A549 (cell line): Measurements from ENCODE around the gene SPECC1L. TPM values are rescaled to one million over a fixed set of nuclear protein-coding genes. Genes with fewer than 3 reads are reported as not detected.

Experiments used
- ATAC-seq, 2 experiments: fragments of 200-7000 bp in 1 of 2; fragments of >200 bp in 1 of 2; cut with Nextera tagmentation in 1 of 2; cut with Tn5 transposase in 1 of 2; 3 replicates each; pipeline versions ENCODE4 v1.8.0 to v1.9.1; 2018 to 2020; ENCODE audit warnings: mild to moderate bottlenecking in 1 of 2, moderate library complexity in 1 of 2
- CTCF ChIA-PET: fragments of 300-600 bp; sonication (Branson Sonifier 250); formaldehyde crosslinking; extraction: SDS; loops from one replicate; lab custom pipeline; 2021; ENCODE audit warnings: antibody characterized with exemption, inconsistent platforms; lab: Yijun Ruan, JAX
- POLR2A ChIA-PET: fragments of 350-600 bp; formaldehyde crosslinking; extraction: SDS; loops from one replicate; lab custom pipeline; 2021; ENCODE audit warnings: antibody characterized with exemption, inconsistent platforms; lab: Yijun Ruan, JAX
- DNase-seq, 2 experiments: peaks; one replicate each; pipeline versions ENCODE4 v3.0.0 to v3.0.0-alpha.2; 2011 to 2016; ENCODE audit warnings: low read depth in 1 of 2, low spot score in 1 of 2
- FAIRE-seq: peaks from 2 replicates; lab custom pipeline; 2011; peaks lifted over from hg19 to GRCh38; lab: Jason Lieb, UNC
- H3K27ac ChIP-seq, 2 experiments: fragments of >200 bp; sonication (Bioruptor Twin); formaldehyde crosslinking; 3 replicates each; pipeline ENCODE4 v1.5.1; 2016 to 2017
- H3K4me1 ChIP-seq: fragments of >200 bp; sonication (Bioruptor Twin); formaldehyde crosslinking; 3 replicates; pipeline ENCODE4 v1.6.1; 2016
- H3K4me2 ChIP-seq: fragments of >200 bp; sonication (Bioruptor Twin); formaldehyde crosslinking; 3 replicates; pipeline ENCODE4 v1.6.1; 2016
- H3K4me3 ChIP-seq: fragments of >200 bp; sonication (Bioruptor Twin); formaldehyde crosslinking; 3 replicates; pipeline ENCODE4 v1.5.1; 2016
- H3K9me3 ChIP-seq: fragments of >200 bp; sonication (Bioruptor Twin); formaldehyde crosslinking; 3 replicates; pipeline ENCODE4 v1.6.1; 2016
- CEBPB ChIP-seq, 2 experiments: fragments of >200 bp in 1 of 2; sonication (Bioruptor Twin) in 1 of 2; formaldehyde crosslinking in 1 of 2; IDR thresholded peaks; 2 replicates each; pipeline ENCODE4 v1.6.1; 2012 to 2016
- EHF ChIP-seq: fragments of 250-450 bp; sonication (Bioruptor Pico); IDR thresholded peaks from 2 replicates; pipeline ENCODE4 v1.5.0; 2020; ENCODE audit warnings: mild to moderate bottlenecking
- FOSB ChIP-seq: fragments of 250-450 bp; sonication (Bioruptor Pico); IDR thresholded peaks from 2 replicates; pipeline ENCODE4 v1.5.0; 2020; ENCODE audit warnings: mild to moderate bottlenecking, moderate library complexity
- HEYL ChIP-seq: fragments of 250-450 bp; sonication (Bioruptor Pico); IDR thresholded peaks from 2 replicates; pipeline ENCODE4 v1.8.0; 2021; ENCODE audit warnings: mild to moderate bottlenecking, moderate library complexity
- POLR2A ChIP-seq: IDR thresholded peaks from 2 replicates; pipeline ENCODE4 v1.6.1; 2012; ENCODE audit warnings: mild to moderate bottlenecking, low read length
- RARB ChIP-seq: fragments of 250-450 bp; sonication (Bioruptor Pico); IDR thresholded peaks from 2 replicates; pipeline ENCODE4 v1.8.0; 2021; ENCODE audit warnings: mild to moderate bottlenecking, moderate library complexity
- RFX5 ChIP-seq: fragments of 450-650 bp; IDR thresholded peaks from 2 replicates; pipeline ENCODE4 v1.7.1; 2014; ENCODE audit warnings: antibody characterized with exemption, mild to moderate bottlenecking, moderate library complexity
- RNF2 ChIP-seq: fragments of 200-600 bp; sonication (generic); IDR thresholded peaks from 2 replicates; pipeline ENCODE4 v1.6.1; 2016; ENCODE audit warnings: low read depth, mild to moderate bottlenecking, antibody characterized with exemption, moderate library complexity, borderline replicate concordance
- SREBF2 ChIP-seq: fragments of 450-650 bp; IDR thresholded peaks from 2 replicates; pipeline ENCODE4 v1.6.1; 2014; ENCODE audit warnings: mild to moderate bottlenecking, moderate library complexity
- TP53 ChIP-seq: fragments of 250-450 bp; sonication (Bioruptor Pico); IDR thresholded peaks from 2 replicates; pipeline ENCODE4 v1.5.0; 2021; ENCODE audit warnings: mild to moderate bottlenecking, moderate library complexity
- ZC3H11A ChIP-seq: fragments of 450-650 bp; IDR thresholded peaks from 2 replicates; pipeline ENCODE4 v1.6.1; 2014; ENCODE audit warnings: antibody characterized with exemption, mild to moderate bottlenecking
- ZNF302 ChIP-seq: fragments of 250-450 bp; sonication (Bioruptor Pico); IDR thresholded peaks from 2 replicates; pipeline ENCODE4 v1.9.0; 2021; ENCODE audit warnings: inconsistent platforms, mild to moderate bottlenecking, moderate library complexity
- ZSCAN20 ChIP-seq: fragments of 250-450 bp; sonication (Bioruptor Pico); IDR thresholded peaks from 2 replicates; pipeline ENCODE4 v1.8.0; 2022; ENCODE audit warnings: mild to moderate bottlenecking, moderate library complexity
- WGBS: methylation state at CpG from one replicate; pipeline ENCODE4 v1.1.6; 2017; ENCODE audit errors: missing lambda C conversion rate; 5-methylcytosine and 5-hydroxymethylcytosine counted together
- polyA plus RNA-seq, 4 experiments: library from polyadenylated mRNA; depleted of rRNA in 3 of 4; stranded (reverse); fragments of >200 nt; fragmentation: RNase III in 1 of 4; extraction: RNeasy Plus Mini Kit Qiagen cat#74134 plus additional on column Dnase treatment in 1 of 4; gene quantifications; 2 replicates in 3 of 4; 3 replicates in 1 of 4; pipeline ENCODE4 v1.2.3, GENCODE V29; 2011 to 2017
- TF ChIP-seq, protein P1 (sequence below): IDR thresholded peaks from 2 replicates; pipeline ENCODE4 v1.6.1; 2012
- TF ChIP-seq, protein P2 (sequence below): IDR thresholded peaks from 2 replicates; pipeline ENCODE4 v1.6.1; 2012; ENCODE audit warnings: low read depth, borderline replicate concordance
- TF ChIP-seq, protein P3 (sequence below): fragments of 250-450 bp; sonication (Bioruptor Pico); IDR thresholded peaks from 2 replicates; pipeline ENCODE4 v1.5.0; 2020; ENCODE audit warnings: low read depth, mild to moderate bottlenecking, moderate library complexity
- TF ChIP-seq, protein P4 (sequence below): IDR thresholded peaks from 2 replicates; pipeline ENCODE4 v1.6.1; 2012
- TF ChIP-seq, protein P5 (sequence below): fragments of 200-600 bp; sonication (generic); IDR thresholded peaks from 2 replicates; pipeline ENCODE4 v1.6.1; 2016; ENCODE audit warnings: antibody characterized with exemption, mild to moderate bottlenecking, moderate library complexity
- TF ChIP-seq, protein P6 (sequence below): fragments of >200 bp; sonication (Bioruptor Twin); formaldehyde crosslinking; IDR thresholded peaks from 3 replicates; pipeline ENCODE4 v1.6.1; 2016

Gene SPECC1L
- polyA plus RNA-seq, 2 of the 4 experiments (the other 2 are of a cell fraction), result 14.8 to 25.2 TPM

DNA sequence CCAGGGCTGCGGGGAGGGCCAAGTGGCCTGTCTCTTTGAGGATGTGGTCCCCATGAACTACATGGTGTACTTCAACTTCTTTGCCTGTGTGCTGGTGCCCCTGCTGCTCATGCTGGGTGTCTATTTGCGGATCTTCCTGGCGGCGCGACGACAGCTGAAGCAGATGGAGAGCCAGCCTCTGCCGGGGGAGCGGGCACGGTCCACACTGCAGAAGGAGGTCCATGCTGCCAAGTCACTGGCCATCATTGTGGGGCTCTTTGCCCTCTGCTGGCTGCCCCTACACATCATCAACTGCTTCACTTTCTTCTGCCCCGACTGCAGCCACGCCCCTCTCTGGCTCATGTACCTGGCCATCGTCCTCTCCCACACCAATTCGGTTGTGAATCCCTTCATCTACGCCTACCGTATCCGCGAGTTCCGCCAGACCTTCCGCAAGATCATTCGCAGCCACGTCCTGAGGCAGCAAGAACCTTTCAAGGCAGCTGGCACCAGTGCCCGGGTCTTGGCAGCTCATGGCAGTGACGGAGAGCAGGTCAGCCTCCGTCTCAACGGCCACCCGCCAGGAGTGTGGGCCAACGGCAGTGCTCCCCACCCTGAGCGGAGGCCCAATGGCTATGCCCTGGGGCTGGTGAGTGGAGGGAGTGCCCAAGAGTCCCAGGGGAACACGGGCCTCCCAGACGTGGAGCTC lies 170.2 kb downstream of the SPECC1L start:
- CTCF ChIA-PET, result no interaction called here
- Histone ChIP-seq H3K4me2 (no peak overlapping the region), H3K9me3 (no peaks in the 10 kb centered on the region), H3K4me1 (no peaks in the 10 kb centered on the region), H3K27ac (no peak overlapping the region), H3K4me3 (no peak overlapping the region)
- DNase-seq (no peak), FAIRE-seq (no peak), ATAC-seq (no peak)
- POLR2A ChIA-PET, result no interaction called here
- TF ChIP-seq, protein P1, sequence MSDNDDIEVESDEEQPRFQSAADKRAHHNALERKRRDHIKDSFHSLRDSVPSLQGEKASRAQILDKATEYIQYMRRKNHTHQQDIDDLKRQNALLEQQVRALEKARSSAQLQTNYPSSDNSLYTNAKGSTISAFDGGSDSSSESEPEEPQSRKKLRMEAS, result no peak
- TF ChIP-seq ZNF302 (CRISPR knock-in tag) (no peak), RARB (no peak), HEYL (CRISPR knock-in tag) (no peak), POLR2A (no peak), ZC3H11A (no peak), TP53 (CRISPR knock-in tag) (no peak), SREBF2 (no peak), CEBPB (IDR thresholded peaks at IDR 0.05) (no peak), RFX5 (no peak)
- TF ChIP-seq, protein P2, sequence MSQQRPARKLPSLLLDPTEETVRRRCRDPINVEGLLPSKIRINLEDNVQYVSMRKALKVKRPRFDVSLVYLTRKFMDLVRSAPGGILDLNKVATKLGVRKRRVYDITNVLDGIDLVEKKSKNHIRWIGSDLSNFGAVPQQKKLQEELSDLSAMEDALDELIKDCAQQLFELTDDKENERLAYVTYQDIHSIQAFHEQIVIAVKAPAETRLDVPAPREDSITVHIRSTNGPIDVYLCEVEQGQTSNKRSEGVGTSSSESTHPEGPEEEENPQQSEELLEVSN, result no peak
- TF ChIP-seq, protein P3, sequence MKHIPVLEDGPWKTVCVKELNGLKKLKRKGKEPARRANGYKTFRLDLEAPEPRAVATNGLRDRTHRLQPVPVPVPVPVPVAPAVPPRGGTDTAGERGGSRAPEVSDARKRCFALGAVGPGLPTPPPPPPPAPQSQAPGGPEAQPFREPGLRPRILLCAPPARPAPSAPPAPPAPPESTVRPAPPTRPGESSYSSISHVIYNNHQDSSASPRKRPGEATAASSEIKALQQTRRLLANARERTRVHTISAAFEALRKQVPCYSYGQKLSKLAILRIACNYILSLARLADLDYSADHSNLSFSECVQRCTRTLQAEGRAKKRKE (CRISPR knock-in tag), result no peak
- WGBS, result 93% methylated on average over 29 of the region's 30 CpGs

DNA sequence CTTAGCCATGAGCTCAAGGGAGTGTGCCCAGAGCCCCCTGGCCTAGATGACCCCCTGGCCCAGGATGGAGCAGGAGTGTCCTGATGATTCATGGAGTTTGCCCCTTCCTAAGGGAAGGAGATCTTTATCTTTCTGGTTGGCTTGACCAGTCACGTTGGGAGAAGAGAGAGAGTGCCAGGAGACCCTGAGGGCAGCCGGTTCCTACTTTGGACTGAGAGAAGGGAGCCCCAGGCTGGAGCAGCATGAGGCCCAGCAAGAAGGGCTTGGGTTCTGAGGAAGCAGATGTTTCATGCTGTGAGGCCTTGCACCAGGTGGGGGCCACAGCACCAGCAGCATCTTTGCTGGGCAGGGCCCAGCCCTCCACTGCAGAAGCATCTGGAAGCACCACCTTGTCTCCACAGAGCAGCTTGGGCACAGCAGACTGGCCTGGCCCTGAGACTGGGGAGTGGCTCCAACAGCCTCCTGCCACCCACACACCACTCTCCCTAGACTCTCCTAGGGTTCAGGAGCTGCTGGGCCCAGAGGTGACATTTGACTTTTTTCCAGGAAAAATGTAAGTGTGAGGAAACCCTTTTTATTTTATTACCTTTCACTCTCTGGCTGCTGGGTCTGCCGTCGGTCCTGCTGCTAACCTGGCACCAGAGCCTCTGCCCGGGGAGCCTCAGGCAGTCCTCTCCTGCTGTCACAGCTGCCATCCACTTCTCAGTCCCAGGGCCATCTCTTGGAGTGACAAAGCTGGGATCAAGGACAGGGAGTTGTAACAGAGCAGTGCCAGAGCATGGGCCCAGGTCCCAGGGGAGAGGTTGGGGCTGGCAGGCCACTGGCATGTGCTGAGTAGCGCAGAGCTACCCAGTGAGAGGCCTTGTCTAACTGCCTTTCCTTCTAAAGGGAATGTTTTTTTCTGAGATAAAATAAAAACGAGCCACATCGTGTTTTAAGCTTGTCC lies 171.0 kb downstream of the SPECC1L start:
- WGBS, result 85% methylated on average over 8 of the region's 8 CpGs
- ATAC-seq, result no peak
- no peak for FAIRE-seq
- POLR2A ChIA-PET, result no interaction called here
- Histone ChIP-seq H3K4me2 (no peak overlapping the region), H3K27ac (no peak overlapping the region), H3K4me1 (no peaks in the 10 kb centered on the region), H3K4me3 (no peak overlapping the region), H3K9me3 (no peaks in the 10 kb centered on the region)
- no peak for DNase-seq
- no peak for TF ChIP-seq RARB
- TF ChIP-seq RNF2, result no peak
- TF ChIP-seq FOSB (CRISPR knock-in tag), result no peak
- TF ChIP-seq CEBPB (IDR thresholded peaks at IDR 0.05), result no peak
- no peak for TF ChIP-seq RFX5
- TF ChIP-seq ZSCAN20 (CRISPR knock-in tag), result no peak
- TF ChIP-seq, protein P4, sequence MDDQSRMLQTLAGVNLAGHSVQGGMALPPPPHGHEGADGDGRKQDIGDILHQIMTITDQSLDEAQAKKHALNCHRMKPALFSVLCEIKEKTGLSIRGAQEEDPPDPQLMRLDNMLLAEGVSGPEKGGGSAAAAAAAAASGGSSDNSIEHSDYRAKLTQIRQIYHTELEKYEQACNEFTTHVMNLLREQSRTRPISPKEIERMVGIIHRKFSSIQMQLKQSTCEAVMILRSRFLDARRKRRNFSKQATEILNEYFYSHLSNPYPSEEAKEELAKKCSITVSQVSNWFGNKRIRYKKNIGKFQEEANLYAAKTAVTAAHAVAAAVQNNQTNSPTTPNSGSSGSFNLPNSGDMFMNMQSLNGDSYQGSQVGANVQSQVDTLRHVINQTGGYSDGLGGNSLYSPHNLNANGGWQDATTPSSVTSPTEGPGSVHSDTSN, result no peak
- CTCF ChIA-PET, result no interaction called here

DNA sequence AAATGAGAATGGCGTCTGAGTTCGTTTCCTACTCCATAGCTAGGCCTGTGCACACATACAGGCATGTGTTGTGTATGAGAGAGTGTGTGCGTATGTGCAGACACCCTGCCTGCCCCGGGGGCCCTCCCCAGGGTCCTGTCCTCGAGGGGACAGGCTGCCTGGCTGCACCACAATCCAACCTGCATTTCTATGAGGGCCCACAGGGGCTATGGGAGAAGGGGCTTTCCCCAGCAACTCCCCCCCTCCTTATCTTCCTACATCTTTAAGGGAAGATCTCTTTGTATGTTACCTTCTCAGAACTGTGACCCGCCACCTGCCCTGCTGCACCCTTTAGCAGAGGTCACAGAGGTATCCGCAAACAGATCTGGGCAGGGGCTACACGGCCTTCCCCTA lies 171.7 kb downstream of the SPECC1L start:
- H3K4me3 ChIP-seq, result no peak overlapping the region

More for the DNA sequence above, 171.7 kb downstream of the SPECC1L start:
- H3K27ac ChIP-seq, result no peak overlapping the region
- 71% methylated on average over 8 of the region's 8 CpGs for WGBS
- TF ChIP-seq TP53 (CRISPR knock-in tag) (no peak), SREBF2 (no peak), EHF (CRISPR knock-in tag) (no peak), RFX5 (no peak), ZSCAN20 (CRISPR knock-in tag) (no peak)
- TF ChIP-seq, protein P5, sequence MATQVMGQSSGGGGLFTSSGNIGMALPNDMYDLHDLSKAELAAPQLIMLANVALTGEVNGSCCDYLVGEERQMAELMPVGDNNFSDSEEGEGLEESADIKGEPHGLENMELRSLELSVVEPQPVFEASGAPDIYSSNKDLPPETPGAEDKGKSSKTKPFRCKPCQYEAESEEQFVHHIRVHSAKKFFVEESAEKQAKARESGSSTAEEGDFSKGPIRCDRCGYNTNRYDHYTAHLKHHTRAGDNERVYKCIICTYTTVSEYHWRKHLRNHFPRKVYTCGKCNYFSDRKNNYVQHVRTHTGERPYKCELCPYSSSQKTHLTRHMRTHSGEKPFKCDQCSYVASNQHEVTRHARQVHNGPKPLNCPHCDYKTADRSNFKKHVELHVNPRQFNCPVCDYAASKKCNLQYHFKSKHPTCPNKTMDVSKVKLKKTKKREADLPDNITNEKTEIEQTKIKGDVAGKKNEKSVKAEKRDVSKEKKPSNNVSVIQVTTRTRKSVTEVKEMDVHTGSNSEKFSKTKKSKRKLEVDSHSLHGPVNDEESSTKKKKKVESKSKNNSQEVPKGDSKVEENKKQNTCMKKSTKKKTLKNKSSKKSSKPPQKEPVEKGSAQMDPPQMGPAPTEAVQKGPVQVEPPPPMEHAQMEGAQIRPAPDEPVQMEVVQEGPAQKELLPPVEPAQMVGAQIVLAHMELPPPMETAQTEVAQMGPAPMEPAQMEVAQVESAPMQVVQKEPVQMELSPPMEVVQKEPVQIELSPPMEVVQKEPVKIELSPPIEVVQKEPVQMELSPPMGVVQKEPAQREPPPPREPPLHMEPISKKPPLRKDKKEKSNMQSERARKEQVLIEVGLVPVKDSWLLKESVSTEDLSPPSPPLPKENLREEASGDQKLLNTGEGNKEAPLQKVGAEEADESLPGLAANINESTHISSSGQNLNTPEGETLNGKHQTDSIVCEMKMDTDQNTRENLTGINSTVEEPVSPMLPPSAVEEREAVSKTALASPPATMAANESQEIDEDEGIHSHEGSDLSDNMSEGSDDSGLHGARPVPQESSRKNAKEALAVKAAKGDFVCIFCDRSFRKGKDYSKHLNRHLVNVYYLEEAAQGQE, result no peak
- TF ChIP-seq, protein P2, result no peak
- TF ChIP-seq, protein P6, sequence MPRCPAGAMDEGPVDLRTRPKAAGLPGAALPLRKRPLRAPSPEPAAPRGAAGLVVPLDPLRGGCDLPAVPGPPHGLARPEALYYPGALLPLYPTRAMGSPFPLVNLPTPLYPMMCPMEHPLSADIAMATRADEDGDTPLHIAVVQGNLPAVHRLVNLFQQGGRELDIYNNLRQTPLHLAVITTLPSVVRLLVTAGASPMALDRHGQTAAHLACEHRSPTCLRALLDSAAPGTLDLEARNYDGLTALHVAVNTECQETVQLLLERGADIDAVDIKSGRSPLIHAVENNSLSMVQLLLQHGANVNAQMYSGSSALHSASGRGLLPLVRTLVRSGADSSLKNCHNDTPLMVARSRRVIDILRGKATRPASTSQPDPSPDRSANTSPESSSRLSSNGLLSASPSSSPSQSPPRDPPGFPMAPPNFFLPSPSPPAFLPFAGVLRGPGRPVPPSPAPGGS, result no peak
- no peak overlapping the region for H3K4me2 ChIP-seq
- no peaks in the 10 kb centered on the region for H3K4me1 ChIP-seq
- POLR2A ChIA-PET, result no interaction called here
- ATAC-seq, result no peak
- DNase-seq, result no peak
- no peaks in the 10 kb centered on the region for H3K9me3 ChIP-seq
- no peak for FAIRE-seq
- CTCF ChIA-PET, result no interaction called here
